Neural cell (in vitro differentiated cells): Measurements from ENCODE around the gene TICAM2.

Source experiments
- CTCF ChIP-seq: fragments of 450-650 bp; IDR thresholded peaks from 2 replicates; pipeline ENCODE4 v1.5.1; 2014; ENCODE audit warnings: antibody characterized with exemption, mild to moderate bottlenecking, moderate library complexity; ENCODE audit not compliant: poor library complexity, severe bottlenecking
- EP300 ChIP-seq: fragments of 450-650 bp; conservative IDR thresholded peaks from 2 replicates; pipeline ENCODE4 v1.6.1; 2014; ENCODE audit warnings: antibody characterized with exemption, mild to moderate bottlenecking, moderate library complexity; ENCODE audit not compliant: poor library complexity, severe bottlenecking
- EZH2 ChIP-seq: fragments of 200-600, 300-800 bp; shearing (Covaris generic), sonication (generic); IDR thresholded peaks from 2 replicates; pipeline ENCODE4 v1.6.1; 2014; ENCODE audit warnings: antibody characterized with exemption, low read length, borderline replicate concordance, mild to moderate bottlenecking; ENCODE audit not compliant: insufficient read depth, poor library complexity, severe bottlenecking
- POLR2AphosphoS5 ChIP-seq: IDR thresholded peaks from 2 replicates; pipeline ENCODE4 v1.6.1; 2012
- RAD21 ChIP-seq: fragments of 450-650 bp; conservative IDR thresholded peaks from 2 replicates; pipeline ENCODE4 v1.6.1; 2014; ENCODE audit warnings: antibody characterized with exemption, mild to moderate bottlenecking, moderate library complexity
- REST ChIP-seq: IDR thresholded peaks from 2 replicates; pipeline ENCODE4 v1.6.1; 2012; ENCODE audit warnings: borderline replicate concordance
- SMC3 ChIP-seq: fragments of 450-650 bp; conservative IDR thresholded peaks from 2 replicates; pipeline ENCODE4 v1.6.1; 2014; ENCODE audit warnings: antibody characterized with exemption, mild to moderate bottlenecking, moderate library complexity; ENCODE audit not compliant: poor library complexity
- TAF1 ChIP-seq: IDR thresholded peaks from 2 replicates; pipeline ENCODE4 v1.6.1; 2012; ENCODE audit warnings: low read depth

DNA sequence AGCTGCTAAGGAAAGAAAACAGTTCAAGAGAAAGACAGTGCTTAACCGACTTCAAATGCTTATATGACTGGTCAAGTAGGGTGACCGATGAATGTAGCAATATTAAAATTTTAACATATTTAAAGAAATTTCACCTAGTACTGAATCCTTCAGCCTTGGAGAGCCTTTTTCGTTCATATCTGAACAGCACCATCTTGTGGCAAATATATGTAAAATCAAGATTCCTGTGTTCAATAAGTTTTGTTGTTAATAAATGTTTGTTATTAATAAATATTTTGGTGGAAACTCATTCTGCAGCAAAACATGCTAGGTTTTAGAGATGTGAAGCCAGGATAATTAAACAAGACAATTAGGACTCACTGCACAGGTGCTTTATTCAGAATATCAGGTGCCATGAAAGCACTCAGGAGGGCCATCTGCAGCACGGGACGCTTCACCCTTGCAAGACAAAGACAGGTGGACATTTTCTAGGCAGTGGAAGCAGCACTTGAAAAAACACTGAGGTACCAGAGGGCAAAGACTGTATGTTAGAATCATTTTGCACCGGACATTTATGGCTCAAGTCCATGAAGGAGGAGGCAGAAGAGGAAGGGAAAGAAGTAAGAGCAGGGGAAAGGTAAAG is 15.6 kb downstream of the TICAM2 start:
- peak; percentile 81 for TF ChIP-seq CTCF
- TF ChIP-seq RAD21: peak; percentile 85
- TF ChIP-seq SMC3: peak; percentile 90
- no peak for TF ChIP-seq EZH2
- no peak for TF ChIP-seq EP300
- no peak for TF ChIP-seq POLR2AphosphoS5
- no peak for TF ChIP-seq TAF1
- TF ChIP-seq REST: no peak
